Neuron (in vitro differentiated cells): ENCODE results near the gene PFDN5.
"Not testable (repeated sequence)": the region's sequence is repeated elsewhere in the genome, so short reads cannot be mapped to it uniquely, and the experiment has no call there.

Source experiments
- H2AFZ ChIP-seq: one replicate; pipeline ENCODE4 v1.6.1; 2013; ENCODE audit warnings: low read depth, mild to moderate bottlenecking, inconsistent platforms, low read length, moderate library complexity
- H3K27me3 ChIP-seq: one replicate; pipeline ENCODE4 v1.6.1; 2013; ENCODE audit warnings: low read length; ENCODE audit not compliant: insufficient read depth
- H3K36me3 ChIP-seq: one replicate; pipeline ENCODE4 v1.6.1; 2013; ENCODE audit warnings: low read length; ENCODE audit not compliant: insufficient read depth
- H3K4me1 ChIP-seq: one replicate; pipeline ENCODE4 v1.6.1; 2013; ENCODE audit warnings: low read length; ENCODE audit not compliant: insufficient read depth
- H3K4me3 ChIP-seq: 2 replicates; pipeline ENCODE4 v1.5.1; 2013; ENCODE audit warnings: mild to moderate bottlenecking, low read length, moderate library complexity
- H3K9me3 ChIP-seq: one replicate; pipeline ENCODE4 v1.6.1; 2013; ENCODE audit warnings: low read length

Gene PFDN5

GRCh38 chr12:53297106-53297505, 1.8 kb downstream of the PFDN5 start:
- H3K27me3 ChIP-seq, H3K4me3 ChIP-seq, H3K9me3 ChIP-seq, H2AFZ ChIP-seq: not testable (repeated sequence)
- peaks cover 27% of the 10 kb centered on the region for H3K36me3 ChIP-seq
- H3K4me1 ChIP-seq: peaks cover 25% of the 10 kb centered on the region

- Histone ChIP-seq H3K36me3 (peaks cover 27% of the 10 kb centered on the region), H3K27me3 (no peaks in the 10 kb centered on the region), H3K4me1 (peaks cover 25% of the 10 kb centered on the region), H2AFZ (no peak overlapping the region), H3K9me3 (no peaks in the 10 kb centered on the region), H3K4me3 (no peak overlapping the region)
These were observed 2.8 kb downstream of the PFDN5 start for GRCh38 chr12:53298164-53298563.

- peak overlapping the region; percentile 59 for H3K4me3 ChIP-seq
- H3K4me1 ChIP-seq: peaks cover 25% of the 10 kb centered on the region
- no peaks in the 10 kb centered on the region for H3K9me3 ChIP-seq
- H3K36me3 ChIP-seq: peaks cover 26% of the 10 kb centered on the region
- H2AFZ ChIP-seq: no peak overlapping the region
- H3K27me3 ChIP-seq: no peaks in the 10 kb centered on the region
These were observed 3.7 kb downstream of the PFDN5 start for GRCh38 chr12:53299101-53299453.

- peaks cover 25% of the 10 kb centered on the region for H3K4me1 ChIP-seq
- peak within 1 kb of the TSS; percentile 11 for H2AFZ ChIP-seq
- H3K9me3 ChIP-seq: no peaks in the 10 kb centered on the region
- H3K36me3 ChIP-seq: peaks cover 26% of the 10 kb centered on the region
- H3K27me3 ChIP-seq: no peaks in the 10 kb centered on the region
- H3K4me3 ChIP-seq: peak within 1 kb of the TSS; percentile 59
These were observed 4.3 kb downstream of the PFDN5 start, which contains the start of gene MYG1 for GRCh38 chr12:53299454-53300180. MYG1 (plus strand) TSS chr12:53299695; CDS start chr12:53299738, 43 bp downstream.

- no peaks in the 10 kb centered on the region for H3K27me3 ChIP-seq
These were observed 4.8 kb downstream of the PFDN5 start for GRCh38 chr12:53300187-53300586.

GRCh38 chr12:53302903-53303302, 7.6 kb downstream of the PFDN5 start:
- peaks cover 51% of the 10 kb centered on the region for H3K36me3 ChIP-seq

More at GRCh38 chr12:53300187-53300586, 4.8 kb downstream of the PFDN5 start:
- Histone ChIP-seq H3K9me3 (no peaks in the 10 kb centered on the region), H3K4me3 (peak overlapping the region; percentile 59), H3K36me3 (peaks cover 28% of the 10 kb centered on the region), H3K4me1 (peaks cover 25% of the 10 kb centered on the region), H2AFZ (peak overlapping the region; percentile 11)

GRCh38 chr12:53306826-53307225, 11.5 kb downstream of the PFDN5 start:
- Histone ChIP-seq H3K36me3 (peaks cover 66% of the 10 kb centered on the region), H2AFZ (no peak overlapping the region), H3K27me3 (no peaks in the 10 kb centered on the region), H3K4me1 (no peaks in the 10 kb centered on the region), H3K9me3 (no peaks in the 10 kb centered on the region), H3K4me3 (no peak overlapping the region)

More at GRCh38 chr12:53302903-53303302, 7.6 kb downstream of the PFDN5 start:
- Histone ChIP-seq H2AFZ (no peak overlapping the region), H3K27me3 (no peaks in the 10 kb centered on the region), H3K4me3 (no peak overlapping the region), H3K9me3 (no peaks in the 10 kb centered on the region), H3K4me1 (peaks cover 15% of the 10 kb centered on the region)

- no peak overlapping the region for H3K4me3 ChIP-seq
- no peaks in the 10 kb centered on the region for H3K4me1 ChIP-seq
- H3K36me3 ChIP-seq: peaks cover 52% of the 10 kb centered on the region
- H3K9me3 ChIP-seq: no peaks in the 10 kb centered on the region
- no peaks in the 10 kb centered on the region for H3K27me3 ChIP-seq
- no peak overlapping the region for H2AFZ ChIP-seq
These were observed 12.9 kb downstream of the PFDN5 start for GRCh38 chr12:53308276-53308675.

GRCh38 chr12:53313996-53314395, 18.7 kb downstream of the PFDN5 start:
- Histone ChIP-seq H3K36me3 (peaks cover 45% of the 10 kb centered on the region), H3K4me1 (no peaks in the 10 kb centered on the region), H3K9me3 (no peaks in the 10 kb centered on the region), H3K4me3 (no peak overlapping the region), H3K27me3 (no peaks in the 10 kb centered on the region), H2AFZ (no peak overlapping the region)

- H3K9me3 ChIP-seq: no peaks in the 10 kb centered on the region
- H3K4me1 ChIP-seq: peaks cover 24% of the 10 kb centered on the region
- H3K27me3 ChIP-seq: no peaks in the 10 kb centered on the region
- peak overlapping the region; percentile 86 for H3K4me3 ChIP-seq
- peaks cover 23% of the 10 kb centered on the region for H3K36me3 ChIP-seq
- H2AFZ ChIP-seq: peak overlapping the region; percentile 69
These were observed 25.2 kb downstream of the PFDN5 start for GRCh38 chr12:53320352-53321195.

GRCh38 chr12:53324113-53324778, 28.9 kb downstream of the PFDN5 start:
- H2AFZ ChIP-seq: peak overlapping the region; percentile 59

GRCh38 chr12:53324779-53325510, 29.6 kb downstream of the PFDN5 start:
- Histone ChIP-seq H3K27me3 (peaks cover 10% of the 10 kb centered on the region), H3K36me3 (no peaks in the 10 kb centered on the region)

More at GRCh38 chr12:53324113-53324778, 28.9 kb downstream of the PFDN5 start:
- H3K9me3 ChIP-seq: no peaks in the 10 kb centered on the region
- H3K4me3 ChIP-seq: peak overlapping the region; percentile 57
- H3K36me3 ChIP-seq: peaks cover 2% of the 10 kb centered on the region
- peaks cover 8% of the 10 kb centered on the region for H3K27me3 ChIP-seq
- H3K4me1 ChIP-seq: peaks cover 28% of the 10 kb centered on the region

More at GRCh38 chr12:53324779-53325510, 29.6 kb downstream of the PFDN5 start:
- Histone ChIP-seq H3K4me1 (peaks cover 28% of the 10 kb centered on the region), H3K9me3 (no peaks in the 10 kb centered on the region), H2AFZ (peak overlapping the region; percentile 59), H3K4me3 (peak overlapping the region; percentile 57)
